Epithelial cell of esophagus (primary cell): ENCODE measurements around the gene STK32B.
A peak's percentile ranks its signal among the peaks of the same experiment; 100 is the strongest.

Experiments
- DNase-seq: peaks from one replicate; pipeline ENCODE4 v3.0.0; 2010; ENCODE audit warnings: low read depth
- H3K4me3 ChIP-seq: 2 replicates; pipeline ENCODE4 v1.5.1; 2011; ENCODE audit warnings: mild to moderate bottlenecking, low read length, control low read depth
- TF ChIP-seq, protein P1 (sequence below): IDR thresholded peaks from 2 replicates; pipeline ENCODE4 v1.5.1; 2011; ENCODE audit warnings: low read depth, mild to moderate bottlenecking, low read length, control low read depth, inconsistent platforms; ENCODE audit not compliant: insufficient read depth; ENCODE audit errors: missing control alignments

STK32B gene

DNA sequence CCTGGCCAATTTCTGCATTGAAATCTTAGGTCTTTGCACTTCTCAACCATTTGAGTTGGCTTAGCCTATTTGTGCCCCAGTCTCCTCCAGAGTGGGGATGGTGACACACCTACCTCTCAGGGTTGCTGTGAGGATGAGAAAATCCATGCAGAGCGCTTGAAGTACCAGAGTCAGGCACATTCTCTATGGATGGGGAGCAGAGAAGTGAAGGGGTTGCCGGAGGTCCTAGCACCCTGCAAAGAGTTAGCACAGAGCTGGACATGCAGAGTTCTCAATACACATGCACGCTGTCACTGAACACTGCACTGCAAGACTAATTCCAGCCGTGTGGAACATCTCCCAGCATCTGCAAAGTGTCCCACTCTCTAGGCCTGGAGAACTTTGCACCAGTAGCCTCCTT, 2.6 kb upstream of the STK32B start:
- H3K4me3 ChIP-seq = no peak overlapping the region
- TF ChIP-seq, protein P1, sequence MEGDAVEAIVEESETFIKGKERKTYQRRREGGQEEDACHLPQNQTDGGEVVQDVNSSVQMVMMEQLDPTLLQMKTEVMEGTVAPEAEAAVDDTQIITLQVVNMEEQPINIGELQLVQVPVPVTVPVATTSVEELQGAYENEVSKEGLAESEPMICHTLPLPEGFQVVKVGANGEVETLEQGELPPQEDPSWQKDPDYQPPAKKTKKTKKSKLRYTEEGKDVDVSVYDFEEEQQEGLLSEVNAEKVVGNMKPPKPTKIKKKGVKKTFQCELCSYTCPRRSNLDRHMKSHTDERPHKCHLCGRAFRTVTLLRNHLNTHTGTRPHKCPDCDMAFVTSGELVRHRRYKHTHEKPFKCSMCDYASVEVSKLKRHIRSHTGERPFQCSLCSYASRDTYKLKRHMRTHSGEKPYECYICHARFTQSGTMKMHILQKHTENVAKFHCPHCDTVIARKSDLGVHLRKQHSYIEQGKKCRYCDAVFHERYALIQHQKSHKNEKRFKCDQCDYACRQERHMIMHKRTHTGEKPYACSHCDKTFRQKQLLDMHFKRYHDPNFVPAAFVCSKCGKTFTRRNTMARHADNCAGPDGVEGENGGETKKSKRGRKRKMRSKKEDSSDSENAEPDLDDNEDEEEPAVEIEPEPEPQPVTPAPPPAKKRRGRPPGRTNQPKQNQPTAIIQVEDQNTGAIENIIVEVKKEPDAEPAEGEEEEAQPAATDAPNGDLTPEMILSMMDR = no peak
- no peak for DNase-seq

DNA sequence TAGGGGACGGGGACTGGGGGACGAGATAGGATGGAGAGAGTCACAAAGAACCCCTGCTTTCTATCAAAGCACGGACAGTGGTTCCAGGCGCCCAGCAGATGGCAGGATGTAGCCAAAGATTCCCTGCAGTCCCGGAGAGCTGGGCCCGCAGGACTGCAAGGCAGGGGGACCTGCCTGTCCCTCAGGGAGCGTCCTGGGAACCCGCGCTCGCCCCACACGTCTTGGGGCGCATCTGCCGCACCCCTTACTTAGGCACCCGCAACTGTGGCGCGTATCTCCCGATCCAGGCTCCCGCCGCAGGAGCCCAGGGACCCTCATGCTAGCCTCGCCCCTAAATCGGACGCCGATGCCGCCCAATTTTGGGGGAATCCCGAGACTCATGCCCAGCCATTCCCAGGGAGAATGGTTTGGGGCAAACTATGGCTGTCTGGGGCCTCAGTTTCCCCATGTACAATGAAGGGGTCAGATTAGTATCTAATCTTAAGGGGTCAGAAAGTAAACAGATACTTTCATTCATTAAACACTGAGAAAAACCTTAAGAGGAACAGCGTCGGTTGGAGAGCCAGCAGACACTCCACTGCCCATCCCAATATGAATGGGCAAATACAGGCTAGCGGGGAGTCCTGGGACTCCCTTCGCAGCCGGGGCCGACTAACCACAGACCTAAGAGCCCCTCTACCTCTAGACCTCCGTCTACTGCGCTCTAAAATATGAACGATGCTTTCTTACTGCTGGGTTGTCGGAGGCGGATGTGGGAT, 581 bp upstream of the STK32B start:
- TF ChIP-seq, protein P1 = peak; percentile 79
- peak overlapping the region; percentile 32 for H3K4me3 ChIP-seq
- DNase-seq = peak; percentile 79

DNA sequence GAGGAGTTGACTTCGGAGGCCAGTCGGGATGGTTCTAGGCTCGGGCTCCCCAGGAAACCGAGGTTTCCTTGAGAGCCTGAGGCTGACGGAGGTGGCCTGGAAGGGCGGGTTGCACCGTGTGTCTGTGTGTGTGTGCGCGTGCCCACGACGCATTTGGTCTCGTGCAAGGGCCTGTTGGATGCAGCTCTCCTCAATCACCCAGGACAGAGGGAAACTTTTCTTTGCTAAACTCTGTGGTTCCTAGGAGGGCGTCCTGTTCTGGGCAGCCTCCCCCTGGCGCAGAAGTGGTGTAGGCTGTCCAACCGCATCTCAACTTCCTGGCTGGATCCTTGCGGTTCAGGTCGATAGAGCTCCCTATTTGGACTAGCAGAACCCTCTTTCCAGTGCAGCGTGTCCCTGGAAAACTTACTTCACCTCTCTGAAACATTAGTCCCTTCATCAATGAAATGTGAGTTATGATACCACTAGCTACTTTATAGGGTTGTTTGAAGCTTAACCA, 973 bp downstream of the STK32B start:
- TF ChIP-seq, protein P1 = no peak
- DNase-seq = no peak
- no peak overlapping the region for H3K4me3 ChIP-seq

DNA sequence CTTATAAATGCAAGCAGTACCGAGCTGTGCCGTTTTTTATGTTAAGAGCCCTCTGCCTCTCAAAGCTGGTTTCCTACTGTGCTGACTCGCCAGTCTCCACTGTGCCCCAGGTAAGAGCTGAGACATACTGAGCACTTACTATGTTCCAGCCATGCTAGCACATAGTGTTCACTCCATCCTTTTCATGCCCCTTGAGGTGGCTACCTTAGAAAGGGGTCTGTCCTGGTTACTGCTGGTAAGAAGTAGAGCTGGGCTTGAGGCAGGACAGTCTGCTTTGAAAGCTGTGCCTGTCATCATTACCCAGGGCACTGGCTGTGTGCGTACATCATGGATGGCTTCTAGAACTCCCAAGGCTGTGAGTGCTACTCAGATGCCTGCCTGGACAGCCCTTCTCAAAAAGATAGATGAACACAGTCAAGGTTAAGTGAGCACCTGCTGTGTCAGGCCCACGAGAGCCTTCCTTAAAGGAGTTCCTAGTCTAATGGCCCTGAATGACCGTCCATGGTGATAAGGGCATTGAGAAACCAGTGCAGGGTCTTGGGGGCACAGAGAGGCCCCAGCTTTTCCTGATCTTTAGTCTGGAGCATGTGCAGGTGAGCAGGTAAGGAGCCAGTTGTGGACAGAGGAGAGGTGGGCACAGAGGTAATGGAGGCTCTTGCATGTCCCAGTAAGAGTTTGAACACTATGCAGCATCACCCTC, 1.6 kb downstream of the STK32B start:
- TF ChIP-seq, protein P1 = no peak
- no peak overlapping the region for H3K4me3 ChIP-seq
- DNase-seq = no peak

DNA sequence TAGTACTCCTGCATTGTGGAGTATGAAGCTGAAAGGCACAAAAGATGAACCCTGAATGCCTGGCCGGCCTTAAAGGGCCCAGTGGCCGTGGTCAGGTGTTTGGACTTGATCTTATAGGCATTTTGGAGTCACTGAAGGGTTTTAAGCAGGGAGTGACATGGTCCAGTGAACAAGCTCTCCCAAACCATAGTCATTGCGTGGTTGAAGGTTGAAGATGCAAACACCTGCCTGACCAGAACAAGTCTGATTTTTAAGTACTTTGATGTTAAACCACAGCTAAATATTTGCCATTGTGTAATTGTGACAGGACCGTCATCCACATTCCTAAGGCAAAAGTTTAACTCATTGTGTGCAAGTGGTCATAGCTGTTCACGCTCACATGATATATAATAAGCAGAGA, 3.3 kb downstream of the STK32B start:
- TF ChIP-seq, protein P1 = no peak
- no peak for DNase-seq
- no peak overlapping the region for H3K4me3 ChIP-seq

DNA sequence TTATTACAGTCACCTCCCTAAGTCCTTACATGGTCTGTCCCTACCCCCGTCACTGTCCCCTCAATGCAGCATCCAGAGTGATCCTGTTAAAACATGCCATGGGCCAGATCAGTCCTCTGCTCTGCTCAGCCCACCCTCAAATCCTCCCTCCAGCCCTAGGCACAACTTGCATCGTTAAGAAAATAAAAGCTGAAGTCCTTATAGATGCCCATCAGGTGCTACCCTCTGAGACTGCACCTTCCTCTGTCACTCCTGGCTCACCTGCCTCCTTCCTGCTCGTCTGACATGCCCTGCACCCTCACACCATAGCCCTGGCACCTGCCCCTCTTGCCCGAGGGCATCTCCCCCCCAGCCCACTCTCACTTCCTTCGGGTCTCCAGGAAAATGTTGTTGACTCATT, 4.1 kb downstream of the STK32B start:
- no peak for DNase-seq
- TF ChIP-seq, protein P1 = no peak
- no peak overlapping the region for H3K4me3 ChIP-seq
